H1 (cell line): Measurements from ENCODE around the gene FXYD5. TPM values are rescaled to one million over a fixed set of nuclear protein-coding genes. Genes with fewer than 3 reads are reported as not detected.

Source experiments
- BCL11A ChIP-seq, 2 experiments: IDR thresholded peaks; one replicate each; pipeline ENCODE4 v1.6.1; 2011; ENCODE audit warnings: low read depth in 2 of 2, low read length in 2 of 2, mild to moderate bottlenecking in 2 of 2
- polyA plus RNA-seq, 7 experiments: library from polyadenylated mRNA; depleted of rRNA in 3 of 7; stranded (reverse) in 5 of 7; unstranded in 2 of 7; fragments of >200 nt in 5 of 7; fragments of 200-250 nt in 2 of 7; gene quantifications; 1 replicate in 5 of 7; 2 replicates in 1 of 7; 4 replicates in 1 of 7; pipeline versions ENCODE4 v1.2.1 to v1.2.3, GENCODE V29; 2011 to 2013; ENCODE audit warnings: missing spikeins in 2 of 7, mixed read lengths in 2 of 7
- total RNA-seq: library from RNA; stranded (reverse); fragmentation: NEBNext Ultra II Directional; extraction: Animal tissue kit (Norgen Biotek cat#: 25700); gene quantifications from 2 replicates; pipeline ENCODE4 v1.2.1, GENCODE V29; 2021

Gene FXYD5
- total and polyA plus RNA-seq, 2 of the 8 experiments (the other 6 are each of a cell fraction or from before 2014, with no cell fraction given): 99.0 to 191 TPM

GRCh38 chr19:35155441-35155840, 906 bp downstream of the FXYD5 start (continued):
- TF ChIP-seq BCL11A (IDR thresholded peaks at IDR 0.05; ENCODE audit: low read depth in 2 of 2, low read length in 2 of 2): no peak
